H54 (cell line): Measurements from ENCODE around the gene PARVG.
"Not testable (repeated sequence)": the region's sequence is repeated elsewhere in the genome, so short reads cannot be mapped to it uniquely, and the experiment has no call there.

Source experiments
- DNase-seq: peaks from one replicate; pipeline ENCODE4 v3.0.0; 2011; ENCODE audit warnings: low spot score, mixed read lengths; ENCODE audit not compliant: insufficient read length
- FAIRE-seq: peaks from 3 replicates; lab custom pipeline; 2011; peaks lifted over from hg19 to GRCh38; lab: Jason Lieb, UNC
- POLR2A ChIP-seq: IDR thresholded peaks from 2 replicates; pipeline ENCODE4 v1.6.1; 2011; ENCODE audit warnings: low read depth, mild to moderate bottlenecking, low read length

Gene PARVG

GRCh38 chr22:44229331-44229730 lies 48.6 kb downstream of the PARVG start:
- no peak for FAIRE-seq
- DNase-seq = no peak
- TF ChIP-seq POLR2A = no peak

GRCh38 chr22:44229809-44230208 lies 49.1 kb downstream of the PARVG start:
- no peak for DNase-seq
- TF ChIP-seq POLR2A = no peak
- no peak for FAIRE-seq

GRCh38 chr22:44231233-44231632 lies 50.5 kb downstream of the PARVG start:
- FAIRE-seq (no peak), DNase-seq (no peak)
- no peak for TF ChIP-seq POLR2A

- not testable (repeated sequence) for DNase-seq
These were observed 53.6 kb downstream of the PARVG start for GRCh38 chr22:44234372-44234771.

GRCh38 chr22:44237290-44237689 lies 56.6 kb downstream of the PARVG start:
- DNase-seq = no peak
- no peak for FAIRE-seq
- no peak for TF ChIP-seq POLR2A

More at GRCh38 chr22:44234372-44234771, 53.6 kb downstream of the PARVG start:
- FAIRE-seq = not testable (repeated sequence)

GRCh38 chr22:44241121-44241520 lies 60.4 kb downstream of the PARVG start:
- not testable (repeated sequence) for DNase-seq, FAIRE-seq

GRCh38 chr22:44242946-44243724 lies 62.4 kb downstream of the PARVG start:
- FAIRE-seq (no peak), DNase-seq (no peak)
- no peak for TF ChIP-seq POLR2A

GRCh38 chr22:44243761-44244160 lies 63.0 kb downstream of the PARVG start:
- FAIRE-seq (no peak), DNase-seq (no peak)
- no peak for TF ChIP-seq POLR2A

- no peak for TF ChIP-seq POLR2A
- FAIRE-seq (no peak), DNase-seq (no peak)
These were observed 63.6 kb downstream of the PARVG start for GRCh38 chr22:44244265-44244822.

GRCh38 chr22:44245438-44245837 lies 64.7 kb downstream of the PARVG start:
- TF ChIP-seq POLR2A = no peak
- FAIRE-seq (no peak), DNase-seq (no peak)

- no peak for TF ChIP-seq POLR2A
- FAIRE-seq = no peak
These were observed 65.1 kb downstream of the PARVG start for GRCh38 chr22:44245867-44246266.

GRCh38 chr22:44246615-44247326 lies 66.0 kb downstream of the PARVG start:
- no peak for TF ChIP-seq POLR2A
- DNase-seq (no peak), FAIRE-seq (no peak)

More at GRCh38 chr22:44245867-44246266, 65.1 kb downstream of the PARVG start:
- no peak for DNase-seq

- TF ChIP-seq POLR2A = no peak
- no peak for FAIRE-seq
- DNase-seq = no peak
These were observed 66.6 kb downstream of the PARVG start for GRCh38 chr22:44247346-44247745.
